H9 (cell line): ENCODE data around the gene KLHDC10. TPM values are rescaled to one million over a fixed set of nuclear protein-coding genes. Genes with fewer than 3 reads are reported as not detected.

Source experiments
- DNase-seq: peaks from one replicate; pipeline ENCODE4 v3.0.0-alpha.2; 2017
- H2AFZ ChIP-seq: one replicate; pipeline ENCODE4 v1.6.1; 2013; ENCODE audit warnings: mild to moderate bottlenecking, low read length, control low read depth, moderate library complexity
- H2AK5ac ChIP-seq: 2 replicates; pipeline ENCODE4 v1.6.1; 2013; ENCODE audit warnings: low read length, control low read depth, mixed read lengths; ENCODE audit not compliant: insufficient read length
- H2BK120ac ChIP-seq: one replicate; pipeline ENCODE4 v1.6.1; 2013; ENCODE audit warnings: low read depth, mild to moderate bottlenecking, low read length, control low read depth, inconsistent platforms; ENCODE audit not compliant: poor library complexity, severe bottlenecking
- H2BK12ac ChIP-seq: 2 replicates; pipeline ENCODE4 v1.6.1; 2013; ENCODE audit warnings: low read length, control low read depth, mixed read lengths, low read depth; ENCODE audit not compliant: insufficient read length
- H2BK15ac ChIP-seq: 2 replicates; pipeline ENCODE4 v1.6.1; 2013; ENCODE audit warnings: low read depth, low read length, control low read depth
- H2BK20ac ChIP-seq: one replicate; pipeline ENCODE4 v1.6.1; 2013; ENCODE audit warnings: low read depth, mild to moderate bottlenecking, low read length, control low read depth, inconsistent platforms; ENCODE audit not compliant: poor library complexity, severe bottlenecking
- H2BK5ac ChIP-seq: 2 replicates; pipeline ENCODE4 v1.6.1; 2013; ENCODE audit warnings: low read length, control low read depth, mixed read lengths; ENCODE audit not compliant: insufficient read length
- H3K14ac ChIP-seq: 2 replicates; pipeline ENCODE4 v1.6.1; 2013; ENCODE audit warnings: low read length, control low read depth; ENCODE audit not compliant: insufficient read depth
- H3K18ac ChIP-seq: 2 replicates; pipeline ENCODE4 v1.6.1; 2013; ENCODE audit warnings: low read depth, mild to moderate bottlenecking, mixed read lengths, low read length, control low read depth; ENCODE audit not compliant: insufficient read length
- H3K23ac ChIP-seq: 2 replicates; pipeline ENCODE4 v1.6.1; 2013; ENCODE audit warnings: low read length, control low read depth, mixed read lengths, low read depth; ENCODE audit not compliant: insufficient read length
- H3K23me2 ChIP-seq: 2 replicates; pipeline ENCODE4 v1.6.1; 2013; ENCODE audit warnings: low read depth, mild to moderate bottlenecking, mixed read lengths, low read length, control low read depth; ENCODE audit not compliant: insufficient read length, poor library complexity, severe bottlenecking
- H3K27ac ChIP-seq: 2 replicates; pipeline ENCODE4 v1.5.1; 2013; ENCODE audit warnings: low read length, control low read depth, mixed read lengths, low read depth; ENCODE audit not compliant: insufficient read length
- H3K27me3 ChIP-seq: 2 replicates; pipeline ENCODE4 v1.6.1; 2013; ENCODE audit warnings: low read length, control low read depth, inconsistent platforms; ENCODE audit not compliant: insufficient read depth
- H3K4ac ChIP-seq: 2 replicates; pipeline ENCODE4 v1.6.1; 2013; ENCODE audit warnings: low read depth, mild to moderate bottlenecking, control low read depth, inconsistent platforms, low read length, moderate library complexity
- H3K4me1 ChIP-seq: 2 replicates; pipeline ENCODE4 v1.6.1; 2013; ENCODE audit warnings: low read length, control low read depth, inconsistent platforms; ENCODE audit not compliant: insufficient read depth
- H3K4me2 ChIP-seq: 2 replicates; pipeline ENCODE4 v1.6.1; 2013; ENCODE audit warnings: low read length, control low read depth, mixed read lengths; ENCODE audit not compliant: insufficient read length, insufficient read depth
- H3K56ac ChIP-seq: 2 replicates; pipeline ENCODE4 v1.6.1; 2013; ENCODE audit warnings: low read depth, mild to moderate bottlenecking, mixed read lengths, low read length, control low read depth; ENCODE audit not compliant: insufficient read length
- H3K79me1 ChIP-seq: 2 replicates; pipeline ENCODE4 v1.6.1; 2013; ENCODE audit warnings: low read depth, mild to moderate bottlenecking, moderate library complexity, low read length, control low read depth, inconsistent platforms; ENCODE audit not compliant: insufficient read depth, poor library complexity, severe bottlenecking
- H3K79me2 ChIP-seq: 2 replicates; pipeline ENCODE4 v1.6.1; 2013; ENCODE audit warnings: low read length, control low read depth, inconsistent platforms; ENCODE audit not compliant: insufficient read depth
- H3K9ac ChIP-seq: 2 replicates; pipeline ENCODE4 v1.6.1; 2013; ENCODE audit warnings: low read length, control low read depth, mixed read lengths; ENCODE audit not compliant: insufficient read length; ENCODE audit errors: extremely low read depth
- H3K9me3 ChIP-seq: one replicate; pipeline ENCODE4 v1.6.1; 2013; ENCODE audit warnings: low read depth, low read length, inconsistent platforms; ENCODE audit not compliant: control insufficient read depth
- H3T11ph ChIP-seq: one replicate; pipeline ENCODE4 v1.6.1; 2013; ENCODE audit warnings: mild to moderate bottlenecking, low read length, control low read depth, inconsistent platforms
- H4K20me1 ChIP-seq: one replicate; pipeline ENCODE4 v1.6.1; 2013; ENCODE audit not compliant: control insufficient read depth, insufficient read length, insufficient read depth
- H4K5ac ChIP-seq: 2 replicates; pipeline ENCODE4 v1.6.1; 2013; ENCODE audit warnings: low read depth, mild to moderate bottlenecking, mixed read lengths, low read length, control low read depth; ENCODE audit not compliant: insufficient read length
- H4K8ac ChIP-seq: replicated peaks from 2 replicates; pipeline ENCODE4 v1.6.1; 2013; ENCODE audit warnings: low read length, control low read depth, mixed read lengths, low read depth; ENCODE audit not compliant: insufficient read length
- H4K91ac ChIP-seq: 2 replicates; pipeline ENCODE4 v1.6.1; 2013; ENCODE audit warnings: low read depth, mild to moderate bottlenecking, moderate library complexity, mixed read lengths, low read length, control low read depth; ENCODE audit not compliant: insufficient read length
- H3K27ac Mint-ChIP-seq, 3 experiments: 2 replicates in 2 of 3; 3 replicates in 1 of 3; pipeline ENCODE4 v1.8.0; 2020 to 2021; ENCODE audit warnings: mixed read lengths in 3 of 3, mild to moderate bottlenecking in 1 of 3, moderate library complexity in 1 of 3
- H3K27me3 Mint-ChIP-seq: 2 replicates; pipeline ENCODE4 v1.8.0; 2021; ENCODE audit warnings: low read depth, mild to moderate bottlenecking, moderate library complexity, mixed read lengths
- H3K36me3 Mint-ChIP-seq, 3 experiments: 2 replicates in 2 of 3; 3 replicates in 1 of 3; pipeline ENCODE4 v1.8.0; 2020 to 2021; ENCODE audit warnings: low read depth in 3 of 3, mixed read lengths in 3 of 3; ENCODE audit not compliant: insufficient read depth in 1 of 3
- H3K4me1 Mint-ChIP-seq, 2 experiments: 2 replicates each; pipeline ENCODE4 v1.8.0; 2020; ENCODE audit warnings: mixed read lengths in 2 of 2
- H3K4me3 Mint-ChIP-seq, 2 experiments: 2 replicates in 1 of 2; 3 replicates in 1 of 2; pipeline ENCODE4 v1.8.0; 2020 to 2021; ENCODE audit warnings: mild to moderate bottlenecking in 2 of 2, mixed read lengths in 2 of 2, moderate library complexity in 1 of 2
- H3K9me3 Mint-ChIP-seq, 2 experiments: 2 replicates in 1 of 2; 3 replicates in 1 of 2; pipeline ENCODE4 v1.8.0; 2020; ENCODE audit warnings: mild to moderate bottlenecking in 2 of 2, mixed read lengths in 2 of 2, moderate library complexity in 1 of 2
- WGBS: extraction: QIAGEN DNeasy Blood & Tissue Kit; methylation state at CpG from one replicate; pipeline ENCODE4 v1.1.7; 2013; ENCODE audit warnings: missing lambda C conversion rate, low lambda C conversion rate, mixed read lengths; ENCODE audit not compliant: insufficient read length; ENCODE audit errors: extremely low coverage; 5-methylcytosine and 5-hydroxymethylcytosine counted together
- total RNA-seq: library from RNA; stranded (reverse); gene quantifications from 2 replicates; pipeline ENCODE4 v1.2.1, GENCODE V29; 2021
- TF ChIP-seq, protein P1 (sequence below): fragments of 200-600 bp; sonication (generic); conservative IDR thresholded peaks from 3 replicates; pipeline ENCODE4 v1.8.0; 2021; ENCODE audit warnings: antibody characterized with exemption, mild to moderate bottlenecking

KLHDC10 gene
- total RNA-seq, 1 experiment from 2014 or later, result 17.3 TPM

DNA sequence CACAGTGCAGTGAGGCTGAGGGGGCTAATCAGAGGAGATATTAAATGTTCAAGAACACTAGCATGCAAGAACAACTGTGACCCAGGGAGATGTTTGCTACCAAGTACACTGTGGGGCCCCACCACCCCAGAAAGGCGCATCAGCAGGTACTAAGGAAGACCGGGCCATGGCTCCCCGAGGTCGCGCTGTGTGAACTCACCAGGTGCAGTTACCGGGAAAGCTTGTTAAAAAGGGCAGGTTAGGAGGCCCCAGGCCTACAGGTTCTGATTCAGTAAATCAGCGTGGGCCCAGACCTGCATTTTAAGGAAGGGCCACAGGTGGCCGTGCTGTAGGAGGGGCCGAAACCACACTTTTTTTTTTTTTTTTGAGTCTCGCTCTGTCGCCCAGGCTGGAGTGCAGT is 80.3 kb downstream of the KLHDC10 start:
- no CpG with 5 or more reads among the region's 11 CpGs for WGBS
- no peaks in the 10 kb centered on the region for H3K79me1 ChIP-seq
- no peak overlapping the region for H3K14ac ChIP-seq
- H2BK5ac ChIP-seq, result no peak overlapping the region
- peak; percentile 51 for DNase-seq
- Mint-ChIP-seq H3K36me3 (peaks cover 0 to 3% (median 0%) of the 10 kb centered on the region in 3 experiments; a peak in 1 of 7 replicates), H3K4me3 (no peak overlapping the region), H3K4me1 (peaks cover 3 to 8% of the 10 kb centered on the region in 2 experiments; a peak in 3 of 4 replicates), H3K27ac (peak overlapping the region in 2 of 3 experiments; percentile 30 to 57; a peak in 2 of 7 replicates), H3K9me3 (peaks cover 0 to 1% of the 10 kb centered on the region in 2 experiments; a peak in 2 of 5 replicates), H3K27me3 (peaks cover 1% of the 10 kb centered on the region; the same call in 1 of the 2 replicates)
- no peaks in the 10 kb centered on the region for H3K27me3 ChIP-seq
- no peak overlapping the region for H3K9ac ChIP-seq
- H4K91ac ChIP-seq, result no peak overlapping the region
- H2AFZ ChIP-seq, result no peak overlapping the region
- no peaks in the 10 kb centered on the region for H3K79me2 ChIP-seq
- TF ChIP-seq, protein P1, sequence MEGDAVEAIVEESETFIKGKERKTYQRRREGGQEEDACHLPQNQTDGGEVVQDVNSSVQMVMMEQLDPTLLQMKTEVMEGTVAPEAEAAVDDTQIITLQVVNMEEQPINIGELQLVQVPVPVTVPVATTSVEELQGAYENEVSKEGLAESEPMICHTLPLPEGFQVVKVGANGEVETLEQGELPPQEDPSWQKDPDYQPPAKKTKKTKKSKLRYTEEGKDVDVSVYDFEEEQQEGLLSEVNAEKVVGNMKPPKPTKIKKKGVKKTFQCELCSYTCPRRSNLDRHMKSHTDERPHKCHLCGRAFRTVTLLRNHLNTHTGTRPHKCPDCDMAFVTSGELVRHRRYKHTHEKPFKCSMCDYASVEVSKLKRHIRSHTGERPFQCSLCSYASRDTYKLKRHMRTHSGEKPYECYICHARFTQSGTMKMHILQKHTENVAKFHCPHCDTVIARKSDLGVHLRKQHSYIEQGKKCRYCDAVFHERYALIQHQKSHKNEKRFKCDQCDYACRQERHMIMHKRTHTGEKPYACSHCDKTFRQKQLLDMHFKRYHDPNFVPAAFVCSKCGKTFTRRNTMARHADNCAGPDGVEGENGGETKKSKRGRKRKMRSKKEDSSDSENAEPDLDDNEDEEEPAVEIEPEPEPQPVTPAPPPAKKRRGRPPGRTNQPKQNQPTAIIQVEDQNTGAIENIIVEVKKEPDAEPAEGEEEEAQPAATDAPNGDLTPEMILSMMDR, result no peak
- H2BK15ac ChIP-seq, result no peak overlapping the region
- H3K56ac ChIP-seq, result no peak overlapping the region
- H2AK5ac ChIP-seq, result no peak overlapping the region
- no peak overlapping the region for H4K5ac ChIP-seq
- H3T11ph ChIP-seq, result no peak overlapping the region
- H2BK120ac ChIP-seq, result no peak overlapping the region
- no peak overlapping the region for H3K27ac ChIP-seq
- no peak overlapping the region for H2BK12ac ChIP-seq
- no peak overlapping the region for H3K4me2 ChIP-seq
- no peaks in the 10 kb centered on the region for H3K4me1 ChIP-seq
- H4K20me1 ChIP-seq, result no peaks in the 10 kb centered on the region
- H3K23ac ChIP-seq, result no peak overlapping the region
- no peak overlapping the region for H2BK20ac ChIP-seq
- no peak overlapping the region for H3K18ac ChIP-seq
- no peaks in the 10 kb centered on the region for H3K9me3 ChIP-seq
- H3K23me2 ChIP-seq, result no peaks in the 10 kb centered on the region
- no peak overlapping the region for H3K4ac ChIP-seq
- no peak overlapping the region for H4K8ac ChIP-seq
